ENCODE measurements around the gene TRH. TPM values are rescaled to one million over a fixed set of nuclear protein-coding genes. Genes with fewer than 3 reads are reported as not detected.
"Not testable (repeated sequence)": the region's sequence is repeated elsewhere in the genome, so short reads cannot be mapped to it uniquely, and the experiment has no call there.

The TRH gene
- total RNA-seq, 2 donors from 2014 or later: not detected

DNA sequence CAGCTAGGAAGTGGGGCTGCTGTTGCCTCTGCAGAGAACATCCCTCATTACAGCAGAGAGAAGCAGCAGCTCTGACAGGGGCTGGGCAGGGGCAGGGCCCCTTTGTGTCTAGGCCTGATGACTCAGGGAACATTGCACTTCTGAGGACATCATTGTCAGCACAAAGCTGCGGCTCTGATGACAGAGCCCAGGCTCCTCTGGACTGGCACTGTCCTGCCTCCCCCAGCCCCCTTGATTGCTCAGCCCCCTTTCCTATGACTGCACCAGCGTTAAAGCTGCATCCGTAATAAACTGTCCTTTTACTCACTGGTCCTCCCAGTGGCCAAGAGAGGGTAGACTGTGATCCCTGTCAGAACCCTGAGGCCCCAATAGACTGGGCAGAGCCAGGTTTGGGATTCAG lies 18.3 kb downstream of the TRH start:
- DNase-seq (no peak), ATAC-seq (peak in 1 of 2 donors; percentile 54)
- intact Hi-C loops (cut with DNase I): loop anchor here in 1 of 2 donors (5.0 kb wide), 1 partner anchor 45 kb away; no protein-coding TSS in a partner anchor

GRCh38 chr3:129994883-129995559 lies 20.5 kb downstream of the TRH start:
- ATAC-seq (no peak), DNase-seq (no peak)
- intact Hi-C loops (cut with DNase I): loop anchor here (5.0 kb wide), 1 partner anchor 48 kb away; no protein-coding TSS in a partner anchor

- no peak for ATAC-seq
- DNase-seq: no peak
- intact Hi-C loops (cut with DNase I): loop anchor here in 1 of 2 donors (5.0 kb wide), 1 partner anchor 49 kb away; no protein-coding TSS in a partner anchor
These were observed 21.6 kb downstream of the TRH start for GRCh38 chr3:129996073-129996472.

DNA sequence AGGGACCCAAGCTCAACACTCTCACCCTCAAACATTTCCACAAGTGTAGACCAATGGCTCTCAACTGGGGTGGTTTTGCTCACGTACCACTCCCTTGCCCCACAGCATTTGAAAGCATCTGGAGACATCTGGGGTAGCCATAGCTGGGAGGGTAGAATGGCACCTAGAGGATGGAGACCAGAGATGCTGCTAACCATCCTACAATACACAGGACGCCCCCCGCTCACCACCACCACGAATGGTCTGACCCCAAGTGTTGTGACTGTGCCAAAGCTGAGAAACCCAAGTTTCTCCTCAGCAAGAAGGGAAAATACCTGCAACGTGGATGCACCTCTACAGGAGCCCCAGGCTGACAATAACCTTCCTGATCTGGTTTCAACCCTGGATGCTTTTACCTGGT lies 24.7 kb downstream of the TRH start:
- ATAC-seq, DNase-seq: not testable (repeated sequence)
- intact Hi-C loops (cut with DNase I): loop anchor here in 1 of 2 donors (5.0 kb wide), 1 partner anchor 52 kb away; no protein-coding TSS in a partner anchor

- intact Hi-C loops (cut with DNase I): loop anchor here in 1 of 2 donors (2.0 kb wide), 1 partner anchor 62 kb away; no protein-coding TSS in a partner anchor
- ATAC-seq (peak in 1 of 2 donors; percentile 57), DNase-seq (peak; percentile 50)
These were observed 28.4 kb downstream of the TRH start for GRCh38 chr3:130002666-130003598.

GRCh38 chr3:130010556-130010955 lies 36.0 kb downstream of the TRH start:
- ATAC-seq (no peak), DNase-seq (no peak)
- intact Hi-C loops (cut with DNase I): no loop called here

DNA sequence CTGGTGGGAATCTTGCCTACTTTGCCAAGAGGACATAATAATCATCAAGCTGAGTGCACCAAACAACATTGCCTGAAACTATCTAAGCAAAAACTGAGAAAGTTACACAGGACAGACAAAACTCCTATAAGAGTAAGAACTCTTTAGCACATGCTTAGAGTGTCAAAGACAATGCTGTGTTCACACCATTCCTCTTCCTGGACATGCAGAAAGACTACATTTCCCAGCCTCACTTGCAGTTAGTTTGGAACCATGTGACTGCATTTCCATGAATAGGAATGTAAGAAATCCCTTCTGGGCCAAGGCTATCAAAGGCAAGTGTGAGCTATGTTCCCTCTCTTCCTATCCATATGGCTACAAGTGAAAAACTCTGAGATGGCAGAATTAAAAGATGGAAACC lies 37.6 kb downstream of the TRH start:
- intact Hi-C loops (cut with DNase I); DNase-seq; ATAC-seq: not testable (repeated sequence)

DNA sequence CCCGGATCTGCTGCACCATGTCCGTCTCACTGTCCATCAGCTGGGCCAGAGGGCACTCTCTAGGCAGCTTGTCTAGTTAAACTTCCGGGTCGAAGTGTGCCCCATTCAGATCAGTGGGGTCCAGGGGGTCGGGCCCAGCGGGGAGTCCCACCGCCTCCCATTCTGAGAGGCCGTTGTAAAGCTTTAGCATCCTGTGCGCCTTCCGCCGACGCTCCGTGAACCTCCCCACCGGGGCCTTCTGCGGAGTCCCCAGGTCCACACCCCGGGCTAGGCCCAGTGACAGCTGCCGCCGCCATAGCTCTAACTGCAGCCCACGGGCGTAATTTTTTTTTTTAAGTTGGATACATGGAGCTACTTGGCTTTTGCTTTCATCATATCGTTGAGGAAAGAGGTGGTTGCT lies 38.7 kb downstream of the TRH start:
- ATAC-seq; intact Hi-C loops (cut with DNase I); DNase-seq: not testable (repeated sequence)

DNA sequence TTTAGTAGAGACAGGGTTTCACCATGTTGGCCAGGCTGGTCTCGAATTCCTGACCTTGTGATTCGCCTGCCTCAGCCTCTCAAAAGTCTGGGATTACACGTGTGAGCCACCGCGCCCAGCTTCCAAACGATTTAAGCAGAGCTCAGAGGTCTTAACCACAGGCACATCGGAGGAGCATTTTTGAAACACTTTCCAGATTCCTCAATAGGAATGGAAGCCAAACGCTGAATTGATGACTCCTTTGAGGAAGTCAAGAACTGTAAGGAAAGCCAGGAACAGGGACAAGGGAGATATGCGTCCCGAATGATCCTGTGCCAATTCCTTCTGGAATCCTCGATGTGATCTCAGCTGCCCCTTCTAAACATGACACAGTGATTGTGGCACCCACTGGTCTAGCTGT lies 40.0 kb downstream of the TRH start:
- ATAC-seq (no peak), DNase-seq (no peak)
- intact Hi-C loops (cut with DNase I): no loop called here

- intact Hi-C loops (cut with DNase I); DNase-seq: not testable (repeated sequence)
These were observed 43.1 kb downstream of the TRH start for GRCh38 chr3:130017661-130018060.

DNA sequence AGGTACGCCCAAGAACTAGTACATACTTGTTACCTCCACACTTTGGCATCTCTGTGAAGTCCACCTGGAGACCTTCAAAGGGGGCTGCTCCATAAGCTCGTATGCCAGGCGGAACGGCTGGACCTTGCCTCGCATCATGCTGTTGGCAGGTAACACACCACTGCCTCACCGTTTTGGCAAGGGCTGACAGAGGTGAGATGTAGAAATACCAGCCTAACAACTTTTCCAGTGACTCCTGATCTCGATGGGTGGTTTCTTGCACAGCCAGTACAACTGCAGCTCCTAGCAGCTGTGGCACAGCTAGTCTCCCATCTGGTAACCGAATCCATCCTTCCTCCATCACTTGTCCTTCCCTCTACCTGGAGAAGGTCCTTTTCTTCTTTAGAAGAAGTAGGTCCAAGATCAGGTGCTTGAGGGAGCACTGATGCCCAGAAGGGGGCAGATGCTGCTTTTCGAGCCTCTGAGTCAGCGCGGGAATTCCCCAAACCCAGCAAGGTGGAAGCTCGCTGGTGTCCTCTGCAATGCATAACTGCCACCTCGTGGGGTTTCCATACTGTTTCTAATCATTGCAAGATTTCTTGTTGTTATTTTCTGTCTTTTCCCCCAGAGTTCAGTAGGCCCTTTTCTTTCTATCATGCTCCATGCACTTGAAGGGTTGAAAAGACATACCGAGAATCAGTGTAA lies 51.8 kb downstream of the TRH start:
- intact Hi-C loops (cut with DNase I); DNase-seq; ATAC-seq: not testable (repeated sequence)

More at GRCh38 chr3:130017661-130018060, 43.1 kb downstream of the TRH start:
- not testable (repeated sequence) for ATAC-seq

DNA sequence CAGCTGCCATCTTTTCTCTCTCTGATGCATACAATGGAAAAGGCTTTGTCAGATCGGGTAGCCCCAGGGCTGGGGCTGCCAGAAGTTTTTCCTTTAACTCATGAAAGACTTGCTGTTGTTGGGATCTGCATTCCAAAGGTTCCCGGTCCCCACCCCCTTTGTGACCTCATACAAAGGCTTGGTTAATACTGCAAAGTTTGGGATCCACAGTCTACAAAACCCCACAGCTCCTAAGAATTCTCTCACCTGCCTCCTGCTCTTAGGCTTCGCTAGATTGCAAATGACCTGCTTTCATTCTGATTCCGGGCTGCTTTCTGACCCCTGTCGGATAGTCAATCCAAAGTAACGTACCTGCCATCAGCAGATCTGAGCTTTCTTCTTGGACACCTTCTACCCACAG lies 52.9 kb downstream of the TRH start:
- intact Hi-C loops (cut with DNase I); ATAC-seq; DNase-seq: not testable (repeated sequence)

Other genes starting within 250 kb of the TRH start
- 10 to 100 TPM; 30.0 to 34.2 TPM for gene TMCC1, start 81.0 kb upstream of the TRH start, total RNA-seq
- under 1 TPM in 1 of 2 donors, not detected in 1; 0.68 TPM for gene ALG1L2, start 107.1 kb downstream of the TRH start, total RNA-seq

Measured in left cardiac atrium (tissue), 4 donors.